8988T (cell line): ENCODE results near the gene CDC27.
A peak's percentile ranks its signal among the peaks of the same experiment; 100 is the strongest.
"Not testable (repeated sequence)": the region's sequence is repeated elsewhere in the genome, so short reads cannot be mapped to it uniquely, and the experiment has no call there.

ENCODE experiments used
- DNase-seq: peaks from one replicate; pipeline ENCODE4 v3.0.0; 2011

The CDC27 gene, protein sequence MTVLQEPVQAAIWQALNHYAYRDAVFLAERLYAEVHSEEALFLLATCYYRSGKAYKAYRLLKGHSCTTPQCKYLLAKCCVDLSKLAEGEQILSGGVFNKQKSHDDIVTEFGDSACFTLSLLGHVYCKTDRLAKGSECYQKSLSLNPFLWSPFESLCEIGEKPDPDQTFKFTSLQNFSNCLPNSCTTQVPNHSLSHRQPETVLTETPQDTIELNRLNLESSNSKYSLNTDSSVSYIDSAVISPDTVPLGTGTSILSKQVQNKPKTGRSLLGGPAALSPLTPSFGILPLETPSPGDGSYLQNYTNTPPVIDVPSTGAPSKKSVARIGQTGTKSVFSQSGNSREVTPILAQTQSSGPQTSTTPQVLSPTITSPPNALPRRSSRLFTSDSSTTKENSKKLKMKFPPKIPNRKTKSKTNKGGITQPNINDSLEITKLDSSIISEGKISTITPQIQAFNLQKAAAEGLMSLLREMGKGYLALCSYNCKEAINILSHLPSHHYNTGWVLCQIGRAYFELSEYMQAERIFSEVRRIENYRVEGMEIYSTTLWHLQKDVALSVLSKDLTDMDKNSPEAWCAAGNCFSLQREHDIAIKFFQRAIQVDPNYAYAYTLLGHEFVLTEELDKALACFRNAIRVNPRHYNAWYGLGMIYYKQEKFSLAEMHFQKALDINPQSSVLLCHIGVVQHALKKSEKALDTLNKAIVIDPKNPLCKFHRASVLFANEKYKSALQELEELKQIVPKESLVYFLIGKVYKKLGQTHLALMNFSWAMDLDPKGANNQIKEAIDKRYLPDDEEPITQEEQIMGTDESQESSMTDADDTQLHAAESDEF

DNA sequence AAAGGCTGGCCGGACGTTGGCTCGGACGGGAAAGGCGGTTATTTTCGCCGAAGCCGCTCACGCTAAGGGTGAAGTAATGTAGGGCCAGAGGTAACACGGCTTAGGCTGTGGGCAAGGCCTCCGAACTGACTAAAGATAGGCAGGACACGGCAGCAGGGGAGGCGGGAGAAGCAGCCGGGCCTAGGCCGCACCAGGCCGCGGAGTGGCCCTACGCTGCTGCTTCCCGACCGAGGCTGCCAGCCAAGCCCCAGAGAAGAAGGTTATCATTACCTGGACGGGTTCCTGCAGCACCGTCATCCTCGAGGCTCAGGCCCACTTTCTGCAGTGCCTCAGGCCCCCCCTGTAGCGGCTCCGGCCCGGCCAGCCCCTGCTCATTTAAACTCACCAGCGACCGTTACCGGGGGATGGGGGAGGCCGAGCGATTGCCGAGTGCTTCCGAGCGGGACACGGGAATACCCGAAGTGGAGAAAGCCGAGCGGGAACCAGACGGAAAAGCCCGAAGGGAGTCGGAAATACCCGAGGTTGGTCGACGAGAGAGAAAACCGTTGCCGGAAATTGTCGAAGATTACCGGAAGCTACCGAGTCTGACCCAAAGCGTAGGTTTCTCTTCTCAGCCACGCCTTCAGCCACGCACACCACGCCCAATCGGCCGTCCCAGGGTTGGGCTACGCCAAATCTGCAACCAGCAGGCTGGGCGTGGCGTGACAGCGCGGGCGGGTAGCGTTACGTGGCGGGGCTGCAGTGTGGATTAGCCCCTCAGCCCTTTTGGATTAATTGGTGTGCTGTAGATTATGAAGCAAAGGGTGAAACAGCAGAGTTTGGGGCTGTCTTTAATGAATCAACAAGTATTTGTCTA, at the start of gene CDC27:
CDC27 (minus strand) TSS at position 420 of the 856 bp plus-strand sequence; CDS start at position 297, 123 bp downstream.
- DNase-seq = peak; percentile 86

DNA sequence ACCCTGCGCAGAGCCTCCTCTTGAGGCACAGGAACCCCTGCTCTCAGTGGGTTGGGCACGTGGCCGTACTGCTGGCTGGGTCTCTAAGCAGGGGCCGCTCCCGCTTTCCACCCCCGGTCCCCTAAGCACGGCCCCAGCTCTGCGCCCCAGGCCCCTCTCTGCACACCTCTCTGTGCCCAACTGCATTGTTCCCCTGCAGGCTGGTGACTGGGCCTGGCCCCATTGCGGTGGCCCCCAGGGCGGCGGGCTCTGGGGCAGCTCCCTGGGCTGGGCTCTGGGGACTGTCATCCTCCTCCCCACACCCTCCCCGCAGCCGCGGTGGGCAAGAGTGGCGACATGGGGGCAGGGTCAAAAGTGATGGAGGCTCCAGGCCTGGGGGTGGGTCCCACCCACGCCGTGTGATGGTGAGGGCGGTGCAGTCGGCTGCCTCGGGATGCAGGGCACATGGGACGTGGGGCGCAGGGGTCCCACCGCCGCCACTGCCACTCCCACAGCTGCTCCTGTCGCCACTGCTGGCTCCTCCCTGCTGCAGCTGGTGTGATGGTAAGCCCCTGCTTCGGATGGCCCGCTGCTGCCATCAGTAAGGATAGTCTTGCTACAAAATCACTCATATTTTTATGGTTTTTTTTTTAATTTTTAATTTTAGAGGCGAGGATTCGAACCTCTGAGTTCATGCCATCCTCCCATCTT, 49.4 kb upstream of the CDC27 start:
- no peak for DNase-seq

DNA sequence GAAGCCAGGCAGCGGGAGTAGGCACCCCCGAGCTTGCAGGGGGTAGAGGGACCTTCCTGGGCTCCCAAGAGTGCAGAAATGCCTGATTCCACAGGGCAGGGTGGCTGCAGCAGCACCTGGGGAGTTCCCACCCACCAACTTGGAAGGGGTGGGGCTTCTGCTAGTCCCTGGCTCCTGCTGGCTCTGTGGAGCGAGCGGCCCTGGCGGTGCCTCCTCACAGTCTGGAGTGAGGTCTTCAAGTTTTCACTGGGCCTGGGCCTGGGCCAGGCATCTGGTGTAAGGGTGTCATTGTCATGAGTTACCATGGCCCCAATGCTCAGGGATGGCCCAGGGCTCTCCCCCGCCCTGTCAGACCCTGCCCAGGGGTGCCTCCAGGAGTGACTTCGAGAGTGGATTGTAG, 48.7 kb upstream of the CDC27 start:
- no peak for DNase-seq

DNA sequence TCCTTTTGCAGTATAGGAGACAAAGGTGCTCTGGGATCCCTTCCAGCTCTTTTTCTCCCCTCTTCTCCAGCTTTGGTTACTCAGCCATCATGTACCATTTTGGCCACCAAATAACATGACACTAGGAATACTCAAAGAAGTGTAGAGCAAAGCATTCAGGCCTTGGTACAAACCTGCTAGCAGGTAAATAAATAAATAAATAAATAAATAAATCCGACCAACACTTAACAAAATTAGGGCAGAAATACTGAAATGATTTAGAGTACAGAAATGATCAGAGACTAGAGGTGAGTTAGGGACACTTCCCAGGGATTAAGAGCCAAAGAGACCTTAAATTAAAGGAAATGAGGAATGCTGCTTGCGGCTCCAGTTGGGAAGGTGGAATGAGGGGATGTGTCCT, 46.8 kb upstream of the CDC27 start:
- DNase-seq = no peak

DNA sequence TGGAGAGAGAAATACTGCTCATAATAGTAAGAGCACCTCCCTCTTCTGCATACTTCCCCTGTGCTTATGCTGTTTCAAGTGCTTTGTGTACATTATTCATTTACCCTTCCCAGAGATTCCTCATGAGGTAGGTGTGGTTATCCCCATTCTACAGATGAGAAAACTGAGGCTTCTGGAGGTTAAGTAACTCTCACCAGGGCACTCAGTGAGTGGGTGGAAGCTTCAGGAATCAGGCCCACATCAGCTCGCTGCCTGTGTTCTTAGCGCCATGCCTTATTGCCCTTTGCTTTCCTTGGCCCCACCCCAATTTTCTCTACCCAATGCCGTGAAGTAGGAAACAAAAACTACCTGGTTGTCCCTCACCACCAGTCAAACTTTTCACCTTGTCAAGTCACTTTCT, 46.4 kb upstream of the CDC27 start:
- no peak for DNase-seq

DNA sequence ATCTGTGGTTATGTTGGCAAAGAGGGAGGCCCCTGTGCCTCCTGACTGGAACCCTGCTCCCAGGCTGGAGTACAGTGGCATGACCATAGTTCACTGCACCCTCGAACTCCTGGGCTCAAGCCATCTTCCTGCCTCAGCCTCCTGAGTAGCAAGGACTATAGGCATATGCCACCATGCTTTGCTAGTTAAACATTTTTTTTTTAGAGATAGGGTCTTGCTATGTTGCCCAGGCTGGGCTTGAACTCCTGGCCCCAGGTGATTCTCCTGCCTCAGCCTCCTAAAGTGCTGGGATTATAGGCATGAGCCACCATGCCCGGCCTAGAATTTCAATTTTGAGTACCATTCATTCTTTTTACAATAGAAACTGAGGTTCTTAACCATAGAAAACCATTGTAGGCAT, 43.4 kb upstream of the CDC27 start:
- no peak for DNase-seq

DNA sequence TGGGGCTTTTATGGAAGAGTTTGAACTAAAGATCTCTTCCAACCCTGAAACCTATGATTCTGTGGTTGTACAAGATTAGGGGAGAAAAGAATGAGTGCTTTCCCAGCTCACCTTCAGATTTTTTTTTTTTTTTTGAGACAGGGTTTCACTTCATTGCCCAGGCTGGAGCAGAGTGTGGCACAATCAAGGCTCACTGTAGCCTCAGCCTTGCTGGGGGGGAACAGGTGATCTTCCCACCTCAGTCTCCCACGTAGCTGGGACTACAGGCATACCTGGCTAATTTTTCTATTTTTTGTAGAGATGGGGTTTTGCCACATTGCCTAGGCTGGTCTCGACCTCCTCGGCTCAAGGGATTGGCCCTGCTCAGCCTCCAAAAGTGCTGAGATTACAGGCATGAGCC, 42.8 kb upstream of the CDC27 start:
- no peak for DNase-seq

DNA sequence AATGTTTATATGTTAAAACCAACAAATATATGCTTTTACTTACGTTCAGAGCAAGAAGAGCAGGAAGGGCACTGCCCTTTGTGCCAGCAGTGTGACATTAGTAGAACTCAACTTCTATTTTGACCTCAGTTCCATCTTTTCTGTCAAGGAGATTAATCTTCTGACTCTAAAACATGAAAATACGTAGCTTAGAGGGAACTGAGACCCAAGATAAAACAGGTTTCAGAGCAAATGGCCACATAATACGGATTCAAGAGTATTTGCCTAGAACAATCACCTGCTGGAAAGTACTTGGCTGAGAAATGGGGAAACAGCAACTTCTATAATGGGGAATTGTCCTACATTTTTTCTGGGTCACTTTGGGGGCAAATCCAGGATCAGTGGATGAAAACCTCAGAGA, 42.2 kb upstream of the CDC27 start:
- DNase-seq = no peak

DNA sequence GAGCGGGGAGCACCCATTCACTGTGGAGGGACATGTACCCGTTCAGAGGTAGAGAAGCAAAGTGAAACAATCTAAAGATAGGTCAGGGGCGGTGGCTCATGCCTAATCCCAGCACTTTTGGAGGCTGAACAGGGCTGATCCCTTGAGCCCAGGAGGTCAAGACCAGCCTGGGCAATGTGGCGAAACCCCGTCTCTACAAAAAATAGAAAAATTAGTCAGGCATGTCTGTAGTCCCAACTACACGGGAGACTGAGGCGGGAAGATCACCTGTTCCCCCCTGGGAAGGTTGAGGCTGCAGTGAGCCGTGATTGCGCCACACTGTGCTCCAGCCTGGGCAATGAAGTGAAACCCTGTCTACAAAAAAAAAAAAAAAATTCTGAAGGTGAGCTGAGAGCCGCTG, 41.8 kb upstream of the CDC27 start:
- DNase-seq = no peak

DNA sequence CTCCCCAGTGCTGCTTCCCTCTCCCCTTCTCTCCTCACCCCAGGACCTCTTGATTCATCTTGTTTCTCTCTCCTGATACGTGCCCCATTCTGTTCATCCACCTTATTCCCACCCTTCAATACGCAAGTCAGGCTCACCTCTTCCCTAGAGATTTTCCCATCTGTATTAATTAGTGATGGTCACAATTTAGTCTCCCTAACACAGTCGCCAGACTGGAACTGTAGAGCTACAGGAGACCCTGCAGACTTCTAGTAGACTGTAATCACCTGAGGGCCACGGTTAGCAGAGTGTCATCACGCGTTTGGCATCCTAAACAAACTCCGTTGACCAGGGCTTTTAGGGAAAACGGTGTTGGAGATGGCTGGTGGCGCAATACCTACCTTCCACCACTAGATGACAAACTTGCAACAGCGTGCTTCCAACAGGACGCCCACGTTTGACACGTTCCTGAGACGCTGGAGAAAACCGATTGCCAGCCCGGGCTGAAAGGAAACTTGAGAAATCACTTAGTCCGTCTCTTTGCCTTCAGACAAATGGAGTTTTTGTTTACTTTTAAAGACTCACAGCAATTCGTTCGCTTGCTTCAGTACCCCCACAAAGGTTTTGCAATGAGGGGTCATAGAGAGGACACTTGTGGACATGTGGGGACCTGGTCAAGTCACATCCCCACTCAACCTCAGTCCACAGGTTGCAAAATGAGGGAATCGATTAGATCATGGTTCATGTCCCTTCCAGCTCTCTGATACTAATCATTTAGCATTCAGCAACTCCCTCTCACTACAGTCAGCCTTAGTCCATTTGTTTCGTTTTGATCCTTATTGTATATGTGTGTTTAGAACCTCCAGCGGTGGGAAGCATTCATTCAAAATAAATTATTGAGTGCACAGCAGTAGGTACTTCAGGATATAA, 40.7 kb upstream of the CDC27 start:
- DNase-seq = peak; percentile 84

DNA sequence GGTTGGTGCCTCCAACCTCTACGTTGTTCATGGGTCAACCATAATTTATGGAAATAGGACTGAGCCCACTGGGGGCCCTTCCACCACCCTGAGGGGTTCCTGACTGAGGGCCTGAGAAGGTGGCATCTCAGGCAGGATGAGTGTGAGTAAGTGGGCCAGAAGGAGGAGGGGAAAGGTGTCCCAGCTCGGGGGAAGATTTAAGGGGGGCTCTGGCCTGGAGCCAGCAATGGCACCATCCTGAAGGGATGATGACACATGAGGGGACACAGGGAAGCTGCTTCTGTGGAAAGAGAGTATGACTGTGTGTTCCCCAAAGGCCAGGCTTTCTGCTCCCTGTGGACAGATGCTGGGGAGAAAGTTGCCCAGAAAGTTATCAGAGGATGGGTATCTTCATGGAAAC, 38.8 kb upstream of the CDC27 start:
- no peak for DNase-seq

DNA sequence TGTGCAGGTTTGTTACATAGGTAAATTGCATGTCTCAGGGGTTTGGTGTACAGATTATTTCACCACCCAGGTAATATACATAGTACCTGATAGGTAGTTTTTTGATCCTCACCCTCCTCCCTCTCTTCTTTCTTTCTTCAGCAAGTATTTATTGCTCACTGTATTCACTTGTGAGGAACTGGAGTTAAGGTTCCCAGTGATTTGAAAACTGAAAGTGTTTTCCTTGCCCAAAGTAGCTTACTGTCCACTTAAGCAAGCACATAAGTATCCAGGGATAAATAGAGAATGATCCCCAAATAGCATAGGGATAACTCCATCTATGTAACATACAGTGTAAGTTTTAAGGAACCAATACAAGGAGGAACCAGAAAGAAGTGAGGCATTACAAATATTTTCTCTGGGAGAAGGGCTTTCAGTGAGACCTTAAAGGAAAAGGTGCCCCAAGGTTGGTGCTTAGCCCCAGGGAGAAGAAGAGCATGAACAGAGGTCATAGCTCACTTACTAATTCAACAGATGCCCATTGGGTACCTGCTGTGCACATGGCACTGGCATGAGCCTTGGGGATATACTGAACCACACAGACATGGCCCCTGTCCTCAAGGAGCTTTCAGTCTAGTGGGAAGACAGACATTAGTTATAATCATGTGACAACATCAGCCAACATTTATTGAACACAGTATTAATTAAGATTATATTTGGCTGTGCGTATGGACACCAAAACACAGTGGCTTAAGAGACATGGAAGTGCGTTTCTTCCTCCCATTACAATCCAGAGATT, 37.0 kb upstream of the CDC27 start:
- no peak for DNase-seq

DNA sequence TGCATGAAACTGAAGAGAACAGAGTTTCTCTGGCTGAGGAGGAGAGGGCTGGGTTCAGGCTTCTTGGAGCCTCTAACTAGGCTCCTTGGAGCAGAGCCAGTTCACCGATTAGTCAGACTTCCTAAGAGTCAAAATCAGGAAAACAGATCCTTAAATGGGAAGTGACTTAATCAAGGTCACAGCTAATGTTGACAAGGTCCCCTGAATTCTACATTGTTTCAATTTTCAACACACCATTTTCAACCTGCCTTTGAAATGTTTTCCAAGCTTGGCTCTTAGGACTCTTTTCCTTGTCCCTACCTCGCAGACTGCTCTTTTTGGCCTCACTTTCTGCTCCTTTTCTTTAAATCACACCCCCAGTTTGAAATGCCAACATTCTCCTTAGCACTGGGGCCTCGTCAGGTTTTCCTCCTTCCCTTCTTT, 36.4 kb upstream of the CDC27 start:
- peak; percentile 53 for DNase-seq

DNA sequence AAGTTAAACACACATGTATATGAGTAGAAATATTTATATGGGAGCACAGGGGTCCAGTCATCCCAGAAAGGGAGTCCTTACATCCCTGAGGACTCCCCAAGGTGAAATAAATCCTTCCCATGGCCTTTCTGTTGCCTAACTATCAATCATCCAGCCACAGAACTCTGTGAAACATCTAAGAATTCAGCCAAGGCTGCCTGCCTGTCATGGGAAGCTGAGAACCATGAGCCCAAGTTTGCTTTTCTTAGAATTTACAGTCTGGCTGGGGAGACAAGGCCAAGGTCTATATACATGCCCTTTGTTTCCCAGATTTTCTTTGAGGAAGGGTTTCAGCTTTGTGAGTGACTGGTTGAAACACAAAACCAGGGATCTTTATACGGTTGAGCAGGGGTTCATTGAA, 35.9 kb upstream of the CDC27 start:
- no peak for DNase-seq

DNA sequence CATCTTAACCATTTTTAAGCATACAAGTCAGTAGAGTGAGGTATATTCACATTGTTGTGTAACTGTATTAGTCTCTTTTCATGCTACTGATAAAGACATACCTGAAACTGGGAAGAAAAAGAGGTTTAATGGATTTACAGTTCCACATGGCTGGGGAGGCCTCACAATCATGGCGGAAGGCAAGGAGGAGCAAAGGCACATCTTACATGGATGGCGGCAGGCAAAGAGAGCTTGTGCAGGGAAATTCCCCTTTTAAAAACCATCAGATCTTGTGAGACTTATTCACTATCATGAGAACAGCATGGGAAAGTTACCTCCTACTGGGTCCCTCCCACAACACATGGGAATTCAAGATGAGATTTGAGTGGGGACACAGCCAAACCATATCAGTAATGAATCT, 35.0 kb upstream of the CDC27 start:
- not testable (repeated sequence) for DNase-seq

DNA sequence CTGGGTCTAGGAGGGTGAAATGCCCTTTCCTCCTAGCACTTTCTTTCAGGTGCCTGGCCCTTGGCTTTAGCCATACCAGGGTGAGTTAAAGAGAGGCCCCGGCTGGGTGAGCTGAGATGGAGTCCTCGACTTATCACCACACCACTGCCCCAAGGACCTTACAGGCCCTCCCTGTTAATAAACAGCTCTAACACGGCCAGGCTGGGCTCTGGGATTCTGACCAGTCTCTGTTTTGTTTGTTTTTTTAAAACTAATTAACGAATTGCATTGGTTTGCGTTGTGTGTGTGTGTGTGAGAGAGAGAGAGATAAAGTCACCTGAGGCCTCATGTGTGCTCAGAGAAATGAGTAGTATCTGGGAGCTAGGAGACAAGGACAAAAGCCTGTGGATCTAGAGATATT, 34.4 kb upstream of the CDC27 start:
- DNase-seq = no peak

DNA sequence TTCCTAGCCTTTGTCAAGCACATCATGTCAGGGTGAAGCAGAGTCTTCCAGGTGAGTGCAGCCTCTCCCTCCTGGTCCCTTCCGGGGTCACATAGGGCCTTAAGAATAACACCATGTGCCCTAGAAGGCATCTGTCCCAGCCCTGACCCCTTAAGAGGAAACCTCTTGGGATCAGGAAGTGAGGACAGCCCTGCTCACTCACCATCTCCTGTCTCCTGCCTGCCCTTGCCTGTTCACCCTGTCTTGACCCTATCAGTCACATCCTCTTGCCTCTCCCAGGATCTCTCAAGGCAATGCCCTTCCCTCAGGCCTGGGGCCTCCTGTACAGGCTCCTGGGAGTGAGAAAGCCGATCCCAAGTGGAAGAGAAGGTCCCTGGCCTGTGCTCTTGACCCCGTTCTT, 33.9 kb upstream of the CDC27 start:
- DNase-seq = no peak

DNA sequence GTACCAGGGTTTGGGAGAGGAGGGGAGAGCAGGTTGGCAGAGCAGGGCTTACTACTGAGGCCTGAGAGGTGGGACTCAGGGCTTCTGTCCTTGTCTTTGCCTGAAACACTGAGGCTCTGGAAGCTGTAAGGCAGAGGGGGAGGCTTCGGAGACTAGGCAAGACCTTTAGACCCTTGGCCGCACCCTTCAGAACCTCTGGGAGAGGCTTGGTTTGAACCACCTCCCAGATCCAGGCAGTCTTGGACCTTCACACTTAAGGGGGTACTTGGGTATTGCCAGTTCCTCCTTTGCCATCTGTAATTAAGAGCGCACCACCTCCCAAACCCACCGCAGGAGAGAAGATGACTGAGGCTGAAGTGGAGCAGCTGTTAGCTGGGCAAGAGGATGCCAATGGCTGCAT, 33.0 kb upstream of the CDC27 start:
- no peak for DNase-seq

DNA sequence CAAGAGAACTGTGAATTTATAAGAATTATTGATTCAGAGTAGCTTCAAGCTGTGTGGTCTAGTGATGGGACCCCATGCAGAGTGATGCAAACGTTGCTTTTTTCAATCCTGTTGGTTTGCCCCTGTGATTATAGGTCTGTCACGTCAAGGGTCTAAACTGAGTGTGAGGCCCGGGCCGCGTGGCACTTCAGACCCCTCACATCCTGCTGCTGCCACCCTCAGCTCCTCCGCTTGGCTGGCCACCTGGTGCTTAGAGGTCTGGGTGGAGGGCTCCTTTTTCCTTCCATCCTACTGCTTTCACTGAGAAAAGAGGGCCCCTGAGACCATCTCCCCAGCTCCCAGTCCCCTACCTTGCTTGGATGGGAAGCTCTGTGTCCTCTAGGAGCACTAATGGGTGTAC, 32.1 kb upstream of the CDC27 start:
- DNase-seq = no peak

DNA sequence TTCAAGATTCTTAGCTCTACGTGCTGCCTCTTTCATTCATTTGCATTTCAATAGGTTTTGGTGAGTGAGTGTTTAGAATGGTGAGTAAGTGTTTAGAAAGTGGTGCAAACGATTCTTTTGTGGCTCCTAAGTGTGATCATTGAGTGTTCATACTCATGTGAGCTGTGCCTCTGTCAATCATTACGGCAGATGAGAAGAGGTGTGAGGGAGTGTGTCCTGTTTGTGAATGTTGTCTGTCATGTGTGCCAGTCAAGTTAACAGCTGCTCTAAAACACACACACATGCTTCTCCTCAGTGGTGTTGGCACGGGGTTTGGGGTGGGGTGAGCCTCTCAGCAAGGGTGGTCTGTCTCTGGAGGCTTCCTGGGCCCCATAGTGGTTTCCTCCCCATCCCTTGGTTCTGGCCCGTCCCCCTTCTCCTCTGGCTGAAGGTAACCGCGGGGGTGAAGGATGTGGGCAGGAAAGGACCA, 31.5 kb upstream of the CDC27 start:
- DNase-seq = no peak
